GM23338 (cell line): ENCODE results near the gene CELF2. TPM values are rescaled to one million over a fixed set of nuclear protein-coding genes. Genes with fewer than 3 reads are reported as not detected.

Experiments
- ATAC-seq: fragments of 200-7000 bp; cut with Tn5 transposase; 3 replicates; pipeline ENCODE4 v1.9.1; 2020
- DNase-seq: peaks from one replicate; pipeline ENCODE4 v3.0.0-alpha.2; 2015; ENCODE audit warnings: low spot score
- H2AFZ ChIP-seq: fragments of 200-600 bp; sonication (generic); 2 replicates; pipeline ENCODE4 v1.8.0; 2016; ENCODE audit warnings: antibody characterized with exemption, mild to moderate bottlenecking, moderate library complexity
- H3F3A ChIP-seq: fragments of 200-600 bp; sonication (generic); replicated peaks from 2 replicates; pipeline ENCODE4 v1.8.0; 2017; ENCODE audit warnings: antibody characterized with exemption, mixed run types, low read depth
- H3K27ac ChIP-seq: fragments of 200-600 bp; sonication (generic); 2 replicates; pipeline ENCODE4 v1.6.1; 2016; ENCODE audit warnings: low read depth
- H3K27me3 ChIP-seq: fragments of 200-600 bp; sonication (generic); 2 replicates; pipeline ENCODE4 v1.8.0; 2016; ENCODE audit warnings: mild to moderate bottlenecking, mixed run types, moderate library complexity; ENCODE audit not compliant: insufficient read depth
- H3K36me3 ChIP-seq: fragments of 200-600 bp; sonication (generic); 2 replicates; pipeline ENCODE4 v1.8.0; 2016; ENCODE audit warnings: mild to moderate bottlenecking; ENCODE audit not compliant: insufficient read depth
- H3K4me1 ChIP-seq: fragments of 200-600 bp; sonication (generic); 2 replicates; pipeline ENCODE4 v1.8.0; 2016; ENCODE audit warnings: mild to moderate bottlenecking, moderate library complexity; ENCODE audit not compliant: insufficient read depth
- H3K4me2 ChIP-seq: fragments of 200-600 bp; sonication (generic); 2 replicates; pipeline ENCODE4 v1.7.1; 2017; ENCODE audit warnings: mixed run types
- H3K4me3 ChIP-seq: fragments of 200-600 bp; sonication (generic); 2 replicates; pipeline ENCODE4 v1.6.1; 2016; ENCODE audit warnings: mixed run types
- H3K79me2 ChIP-seq: fragments of 200-600 bp; sonication (generic); replicated peaks from 2 replicates; pipeline ENCODE4 v1.8.0; 2017; ENCODE audit warnings: mild to moderate bottlenecking; ENCODE audit not compliant: insufficient read depth
- H3K9me2 ChIP-seq: fragments of 200-600 bp; sonication (generic); 2 replicates; pipeline ENCODE4 v1.8.0; 2017; ENCODE audit not compliant: insufficient read depth
- H4K20me1 ChIP-seq: fragments of 200-600 bp; sonication (generic); replicated peaks from 2 replicates; pipeline ENCODE4 v1.8.0; 2017; ENCODE audit warnings: mild to moderate bottlenecking; ENCODE audit not compliant: insufficient read depth
- H3K27ac Mint-ChIP-seq: 2 replicates; pipeline ENCODE4 v1.8.0; 2020; ENCODE audit warnings: inconsistent platforms, mild to moderate bottlenecking, moderate library complexity, mixed read lengths
- H3K27me3 Mint-ChIP-seq: 3 replicates; pipeline ENCODE4 v1.8.0; 2022; ENCODE audit warnings: low read depth, mild to moderate bottlenecking, moderate library complexity, mixed read lengths, inconsistent platforms; ENCODE audit not compliant: insufficient read depth, poor library complexity
- H3K36me3 Mint-ChIP-seq: 3 replicates; pipeline ENCODE4 v1.8.0; 2021; ENCODE audit warnings: low read depth, mild to moderate bottlenecking, inconsistent platforms, moderate library complexity, mixed read lengths
- H3K4me1 Mint-ChIP-seq: 3 replicates; pipeline ENCODE4 v1.8.0; 2020; ENCODE audit warnings: mild to moderate bottlenecking, inconsistent platforms, mixed read lengths
- H3K4me3 Mint-ChIP-seq: 3 replicates; pipeline ENCODE4 v1.8.0; 2021; ENCODE audit warnings: moderate library complexity, mild to moderate bottlenecking, inconsistent platforms, mixed read lengths
- H3K9me3 Mint-ChIP-seq: 3 replicates; pipeline ENCODE4 v1.8.0; 2020; ENCODE audit warnings: moderate library complexity, mild to moderate bottlenecking, inconsistent platforms, mixed read lengths
- EZH2 ChIP-seq: fragments of 200-600 bp; sonication (generic); IDR thresholded peaks from one replicate; pipeline ENCODE4 v1.8.0; 2017; ENCODE audit warnings: antibody characterized with exemption, mild to moderate bottlenecking, low read depth; ENCODE audit not compliant: unreplicated experiment
- EZH2phosphoT487 ChIP-seq: fragments of 200-600 bp; sonication (generic); IDR thresholded peaks from one replicate; pipeline ENCODE4 v1.8.1; 2018; ENCODE audit warnings: antibody characterized with exemption; ENCODE audit not compliant: unreplicated experiment
- NANOG ChIP-seq: IDR thresholded peaks from 2 replicates; pipeline ENCODE4 v1.6.1; 2016; ENCODE audit warnings: antibody characterized with exemption, borderline replicate concordance
- POLR2AphosphoS5 ChIP-seq: IDR thresholded peaks from 2 replicates; pipeline ENCODE4 v1.6.1; 2016; ENCODE audit warnings: antibody characterized with exemption, low read depth
- STAT1 ChIP-seq: IDR thresholded peaks from one replicate; pipeline ENCODE4 v1.6.1; 2016; ENCODE audit warnings: antibody characterized with exemption; ENCODE audit not compliant: unreplicated experiment
- ZNF114 ChIP-seq: fragments of 250-450 bp; sonication (Bioruptor Pico); IDR thresholded peaks from 2 replicates; pipeline ENCODE4 v1.5.0; 2020; ENCODE audit warnings: mild to moderate bottlenecking, moderate library complexity
- polyA plus RNA-seq: library from polyadenylated mRNA; unstranded; fragments of >200 nt; fragmentation: Nextera tagmentation; extraction: Ambion mirVana; gene quantifications from 2 replicates; pipeline ENCODE4 v1.2.1, GENCODE V29; 2016
- total RNA-seq: library from RNA; depleted of rRNA; stranded (reverse); fragments of >200 nt; shearing (Covaris generic); gene quantifications from 2 replicates; pipeline ENCODE4 v1.2.3, GENCODE V29; 2014
- TF ChIP-seq, protein P1 (sequence below): fragments of 250-450 bp; sonication (Bioruptor Pico); IDR thresholded peaks from 2 replicates; pipeline ENCODE4 v1.5.0; 2020; ENCODE audit warnings: mild to moderate bottlenecking, moderate library complexity
- TF ChIP-seq, protein P2 (sequence below), 2 experiments: fragments of 200-600 bp in 1 of 2; sonication (generic) in 1 of 2; conservative IDR thresholded peaks; 2 replicates each; pipeline versions ENCODE4 v1.5.1 to v1.6.1; 2016 to 2017; ENCODE audit warnings: antibody characterized with exemption in 2 of 2, low read depth in 2 of 2, mild to moderate bottlenecking in 2 of 2, moderate library complexity in 1 of 2
- TF ChIP-seq, protein P3 (sequence below): IDR thresholded peaks from 2 replicates; pipeline ENCODE4 v1.6.1; 2016; ENCODE audit warnings: antibody characterized with exemption

The CELF2 gene
- total and polyA plus RNA-seq, 2 experiments from 2014 or later = 18.1 to 22.5 TPM

DNA sequence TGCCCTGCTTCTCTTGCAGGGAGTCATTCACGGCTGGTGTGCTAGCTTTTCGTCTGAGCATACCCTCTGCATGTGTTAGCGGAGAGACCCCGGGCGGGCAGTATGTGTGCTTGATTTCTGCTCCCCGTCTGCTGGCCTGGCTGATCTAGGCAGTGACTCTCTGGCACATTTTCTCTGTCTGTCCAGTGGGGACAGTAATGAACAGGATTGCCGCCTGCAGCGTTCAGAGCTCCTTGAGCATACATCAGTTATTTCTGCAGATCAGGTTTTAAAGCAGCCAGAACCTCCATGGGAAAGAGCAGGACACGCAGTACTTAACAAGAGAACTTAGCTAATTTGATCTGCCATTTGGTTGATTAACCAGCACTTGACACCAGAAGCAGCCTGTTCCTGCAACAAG is 242.5 kb downstream of the CELF2 start:
- no peak overlapping the region for H3K27ac Mint-ChIP-seq
- DNase-seq (no peak), ATAC-seq (peak; percentile 58)

More for the DNA sequence above, 242.5 kb downstream of the CELF2 start:
- Histone ChIP-seq H3K4me1 (no peaks in the 10 kb centered on the region), H3K4me3 (no peak overlapping the region), H3F3A (no peaks in the 10 kb centered on the region), H4K20me1 (no peaks in the 10 kb centered on the region; the same call in 1 of the 2 replicates), H3K79me2 (no peaks in the 10 kb centered on the region), H3K36me3 (no peaks in the 10 kb centered on the region), H2AFZ (no peak overlapping the region), H3K4me2 (no peak overlapping the region), H3K27ac (no peak overlapping the region), H3K9me2 (no peaks in the 10 kb centered on the region), H3K27me3 (no peaks in the 10 kb centered on the region)
- Mint-ChIP-seq H3K9me3 (no peaks in the 10 kb centered on the region), H3K4me1 (peaks cover 15% of the 10 kb centered on the region), H3K4me3 (no peak overlapping the region), H3K36me3 (no peaks in the 10 kb centered on the region), H3K27me3 (peaks cover 6% of the 10 kb centered on the region)
- TF ChIP-seq EZH2 (no peak), EZH2phosphoT487 (no peak), POLR2AphosphoS5 (no peak), ZNF114 (CRISPR knock-in tag) (no peak), NANOG (no peak), STAT1 (no peak)
- TF ChIP-seq, protein P1, sequence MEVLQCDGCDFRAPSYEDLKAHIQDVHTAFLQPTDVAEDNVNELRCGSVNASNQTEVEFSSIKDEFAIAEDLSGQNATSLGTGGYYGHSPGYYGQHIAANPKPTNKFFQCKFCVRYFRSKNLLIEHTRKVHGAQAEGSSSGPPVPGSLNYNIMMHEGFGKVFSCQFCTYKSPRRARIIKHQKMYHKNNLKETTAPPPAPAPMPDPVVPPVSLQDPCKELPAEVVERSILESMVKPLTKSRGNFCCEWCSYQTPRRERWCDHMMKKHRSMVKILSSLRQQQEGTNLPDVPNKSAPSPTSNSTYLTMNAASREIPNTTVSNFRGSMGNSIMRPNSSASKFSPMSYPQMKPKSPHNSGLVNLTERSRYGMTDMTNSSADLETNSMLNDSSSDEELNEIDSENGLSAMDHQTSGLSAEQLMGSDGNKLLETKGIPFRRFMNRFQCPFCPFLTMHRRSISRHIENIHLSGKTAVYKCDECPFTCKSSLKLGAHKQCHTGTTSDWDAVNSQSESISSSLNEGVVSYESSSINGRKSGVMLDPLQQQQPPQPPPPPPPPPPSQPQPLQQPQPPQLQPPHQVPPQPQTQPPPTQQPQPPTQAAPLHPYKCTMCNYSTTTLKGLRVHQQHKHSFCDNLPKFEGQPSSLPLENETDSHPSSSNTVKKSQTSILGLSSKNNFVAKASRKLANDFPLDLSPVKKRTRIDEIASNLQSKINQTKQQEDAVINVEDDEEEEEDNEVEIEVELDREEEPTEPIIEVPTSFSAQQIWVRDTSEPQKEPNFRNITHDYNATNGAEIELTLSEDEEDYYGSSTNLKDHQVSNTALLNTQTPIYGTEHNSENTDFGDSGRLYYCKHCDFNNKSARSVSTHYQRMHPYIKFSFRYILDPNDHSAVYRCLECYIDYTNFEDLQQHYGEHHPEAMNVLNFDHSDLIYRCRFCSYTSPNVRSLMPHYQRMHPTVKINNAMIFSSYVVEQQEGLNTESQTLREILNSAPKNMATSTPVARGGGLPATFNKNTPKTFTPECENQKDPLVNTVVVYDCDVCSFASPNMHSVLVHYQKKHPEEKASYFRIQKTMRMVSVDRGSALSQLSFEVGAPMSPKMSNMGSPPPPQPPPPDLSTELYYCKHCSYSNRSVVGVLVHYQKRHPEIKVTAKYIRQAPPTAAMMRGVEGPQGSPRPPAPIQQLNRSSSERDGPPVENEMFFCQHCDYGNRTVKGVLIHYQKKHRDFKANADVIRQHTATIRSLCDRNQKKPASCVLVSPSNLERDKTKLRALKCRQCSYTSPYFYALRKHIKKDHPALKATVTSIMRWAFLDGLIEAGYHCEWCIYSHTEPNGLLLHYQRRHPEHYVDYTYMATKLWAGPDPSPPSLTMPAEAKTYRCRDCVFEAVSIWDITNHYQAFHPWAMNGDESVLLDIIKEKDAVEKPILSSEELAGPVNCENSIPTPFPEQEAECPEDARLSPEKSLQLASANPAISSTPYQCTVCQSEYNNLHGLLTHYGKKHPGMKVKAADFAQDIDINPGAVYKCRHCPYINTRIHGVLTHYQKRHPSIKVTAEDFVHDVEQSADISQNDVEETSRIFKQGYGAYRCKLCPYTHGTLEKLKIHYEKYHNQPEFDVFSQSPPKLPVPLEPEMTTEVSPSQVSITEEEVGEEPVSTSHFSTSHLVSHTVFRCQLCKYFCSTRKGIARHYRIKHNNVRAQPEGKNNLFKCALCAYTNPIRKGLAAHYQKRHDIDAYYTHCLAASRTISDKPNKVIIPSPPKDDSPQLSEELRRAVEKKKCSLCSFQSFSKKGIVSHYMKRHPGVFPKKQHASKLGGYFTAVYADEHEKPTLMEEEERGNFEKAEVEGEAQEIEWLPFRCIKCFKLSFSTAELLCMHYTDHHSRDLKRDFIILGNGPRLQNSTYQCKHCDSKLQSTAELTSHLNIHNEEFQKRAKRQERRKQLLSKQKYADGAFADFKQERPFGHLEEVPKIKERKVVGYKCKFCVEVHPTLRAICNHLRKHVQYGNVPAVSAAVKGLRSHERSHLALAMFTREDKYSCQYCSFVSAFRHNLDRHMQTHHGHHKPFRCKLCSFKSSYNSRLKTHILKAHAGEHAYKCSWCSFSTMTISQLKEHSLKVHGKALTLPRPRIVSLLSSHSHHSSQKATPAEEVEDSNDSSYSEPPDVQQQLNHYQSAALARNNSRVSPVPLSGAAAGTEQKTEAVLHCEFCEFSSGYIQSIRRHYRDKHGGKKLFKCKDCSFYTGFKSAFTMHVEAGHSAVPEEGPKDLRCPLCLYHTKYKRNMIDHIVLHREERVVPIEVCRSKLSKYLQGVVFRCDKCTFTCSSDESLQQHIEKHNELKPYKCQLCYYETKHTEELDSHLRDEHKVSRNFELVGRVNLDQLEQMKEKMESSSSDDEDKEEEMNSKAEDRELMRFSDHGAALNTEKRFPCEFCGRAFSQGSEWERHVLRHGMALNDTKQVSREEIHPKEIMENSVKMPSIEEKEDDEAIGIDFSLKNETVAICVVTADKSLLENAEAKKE (CRISPR knock-in tag) = no peak
- TF ChIP-seq, protein P2, sequence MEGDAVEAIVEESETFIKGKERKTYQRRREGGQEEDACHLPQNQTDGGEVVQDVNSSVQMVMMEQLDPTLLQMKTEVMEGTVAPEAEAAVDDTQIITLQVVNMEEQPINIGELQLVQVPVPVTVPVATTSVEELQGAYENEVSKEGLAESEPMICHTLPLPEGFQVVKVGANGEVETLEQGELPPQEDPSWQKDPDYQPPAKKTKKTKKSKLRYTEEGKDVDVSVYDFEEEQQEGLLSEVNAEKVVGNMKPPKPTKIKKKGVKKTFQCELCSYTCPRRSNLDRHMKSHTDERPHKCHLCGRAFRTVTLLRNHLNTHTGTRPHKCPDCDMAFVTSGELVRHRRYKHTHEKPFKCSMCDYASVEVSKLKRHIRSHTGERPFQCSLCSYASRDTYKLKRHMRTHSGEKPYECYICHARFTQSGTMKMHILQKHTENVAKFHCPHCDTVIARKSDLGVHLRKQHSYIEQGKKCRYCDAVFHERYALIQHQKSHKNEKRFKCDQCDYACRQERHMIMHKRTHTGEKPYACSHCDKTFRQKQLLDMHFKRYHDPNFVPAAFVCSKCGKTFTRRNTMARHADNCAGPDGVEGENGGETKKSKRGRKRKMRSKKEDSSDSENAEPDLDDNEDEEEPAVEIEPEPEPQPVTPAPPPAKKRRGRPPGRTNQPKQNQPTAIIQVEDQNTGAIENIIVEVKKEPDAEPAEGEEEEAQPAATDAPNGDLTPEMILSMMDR (conservative IDR thresholded peaks at IDR 0.05; ENCODE audit: low read depth in 2 of 2) = no peak
- TF ChIP-seq, protein P3, sequence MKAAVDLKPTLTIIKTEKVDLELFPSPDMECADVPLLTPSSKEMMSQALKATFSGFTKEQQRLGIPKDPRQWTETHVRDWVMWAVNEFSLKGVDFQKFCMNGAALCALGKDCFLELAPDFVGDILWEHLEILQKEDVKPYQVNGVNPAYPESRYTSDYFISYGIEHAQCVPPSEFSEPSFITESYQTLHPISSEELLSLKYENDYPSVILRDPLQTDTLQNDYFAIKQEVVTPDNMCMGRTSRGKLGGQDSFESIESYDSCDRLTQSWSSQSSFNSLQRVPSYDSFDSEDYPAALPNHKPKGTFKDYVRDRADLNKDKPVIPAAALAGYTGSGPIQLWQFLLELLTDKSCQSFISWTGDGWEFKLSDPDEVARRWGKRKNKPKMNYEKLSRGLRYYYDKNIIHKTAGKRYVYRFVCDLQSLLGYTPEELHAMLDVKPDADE = no peak
